ENCODE results near the gene EIPR1. TPM values are rescaled to one million over a fixed set of nuclear protein-coding genes. Genes with fewer than 3 reads are reported as not detected.

EIPR1 gene
- polyA plus RNA-seq, 1 donor from 2014 or later, result 138 TPM

DNA sequence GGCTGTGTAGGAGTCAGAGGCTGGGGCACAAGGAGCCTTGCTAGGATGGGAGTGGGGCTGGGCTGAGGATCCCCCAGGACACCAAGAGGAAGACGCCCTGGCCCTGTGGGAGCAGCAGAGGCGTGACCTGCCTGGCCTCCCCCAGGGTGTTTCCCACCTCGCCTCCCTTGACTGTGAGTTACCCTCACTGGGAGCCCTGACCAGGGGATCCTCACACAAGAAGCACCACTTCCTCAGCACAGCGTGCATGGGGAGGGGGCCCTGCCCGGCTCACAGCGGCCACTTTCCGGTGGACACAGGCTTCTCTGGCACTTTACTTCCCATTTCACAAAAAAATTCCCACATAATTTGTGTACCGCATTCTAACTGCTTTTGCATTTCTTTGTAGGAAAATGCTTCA lies 187.7 kb downstream of the EIPR1 start:
- Histone ChIP-seq H3K9ac (ENCODE audit: low read length) (no peak overlapping the region), H3K9me3 (ENCODE audit: low read length) (no peaks in the 10 kb centered on the region), H3K27me3 (ENCODE audit: insufficient read depth, low read depth, low read length) (no peaks in the 10 kb centered on the region), H3K36me3 (ENCODE audit: insufficient read depth, low read length) (no peaks in the 10 kb centered on the region), H3K4me2 (ENCODE audit: low read length) (no peak overlapping the region), H3K4me3 (ENCODE audit: low read length) (no peak overlapping the region), H3K79me2 (replicated peaks; ENCODE audit: insufficient read depth, low read length) (no peaks in the 10 kb centered on the region), H3K27ac (ENCODE audit: low read length) (no peak overlapping the region), H3K9me2 (ENCODE audit: insufficient read depth, low read length) (no peaks in the 10 kb centered on the region), H4K20me1 (ENCODE audit: insufficient read depth) (no peaks in the 10 kb centered on the region), H2AFZ (ENCODE audit: low read depth, low read length) (no peak overlapping the region), H3F3A (ENCODE audit: insufficient read depth, low read length, poor library complexity, severe bottlenecking) (no peaks in the 10 kb centered on the region)
- no peak for TF ChIP-seq EP300 (conservative IDR thresholded peaks at IDR 0.05; ENCODE audit: poor library complexity, severe bottlenecking)
- no peak for TF ChIP-seq TAF1 (IDR thresholded peaks at IDR 0.05; ENCODE audit: low read depth)
- no peak for TF ChIP-seq REST (IDR thresholded peaks at IDR 0.05; ENCODE audit: borderline replicate concordance)
- no peak for TF ChIP-seq SMC3 (conservative IDR thresholded peaks at IDR 0.05; ENCODE audit: poor library complexity)
- TF ChIP-seq MXI1 (conservative IDR thresholded peaks at IDR 0.05; ENCODE audit: poor library complexity, severe bottlenecking), result no peak
- TF ChIP-seq POLR2AphosphoS5 (IDR thresholded peaks at IDR 0.05), result no peak

GRCh38 chr2:3189076-3189591 lies 188.5 kb downstream of the EIPR1 start:
- Histone ChIP-seq H3K36me3 (ENCODE audit: insufficient read depth, low read length) (no peaks in the 10 kb centered on the region), H3F3A (ENCODE audit: insufficient read depth, low read length, poor library complexity, severe bottlenecking) (no peaks in the 10 kb centered on the region), H4K20me1 (ENCODE audit: insufficient read depth) (no peaks in the 10 kb centered on the region), H3K4me3 (ENCODE audit: low read length) (no peak overlapping the region), H2AFZ (ENCODE audit: low read depth, low read length) (no peak overlapping the region), H3K9ac (ENCODE audit: low read length) (no peak overlapping the region), H3K4me2 (ENCODE audit: low read length) (no peak overlapping the region), H3K27me3 (ENCODE audit: insufficient read depth, low read depth, low read length) (no peaks in the 10 kb centered on the region), H3K9me2 (ENCODE audit: insufficient read depth, low read length) (no peaks in the 10 kb centered on the region), H3K9me3 (ENCODE audit: low read length) (no peaks in the 10 kb centered on the region), H3K27ac (ENCODE audit: low read length) (no peak overlapping the region), H3K79me2 (replicated peaks; ENCODE audit: insufficient read depth, low read length) (no peaks in the 10 kb centered on the region)
- TF ChIP-seq MXI1 (conservative IDR thresholded peaks at IDR 0.05; ENCODE audit: poor library complexity, severe bottlenecking) (no peak), REST (IDR thresholded peaks at IDR 0.05; ENCODE audit: borderline replicate concordance) (no peak), SMC3 (conservative IDR thresholded peaks at IDR 0.05; ENCODE audit: poor library complexity) (no peak), RAD21 (conservative IDR thresholded peaks at IDR 0.05) (no peak), TAF1 (IDR thresholded peaks at IDR 0.05; ENCODE audit: low read depth) (no peak), EP300 (conservative IDR thresholded peaks at IDR 0.05; ENCODE audit: poor library complexity, severe bottlenecking) (no peak)
- TF ChIP-seq, protein P1, sequence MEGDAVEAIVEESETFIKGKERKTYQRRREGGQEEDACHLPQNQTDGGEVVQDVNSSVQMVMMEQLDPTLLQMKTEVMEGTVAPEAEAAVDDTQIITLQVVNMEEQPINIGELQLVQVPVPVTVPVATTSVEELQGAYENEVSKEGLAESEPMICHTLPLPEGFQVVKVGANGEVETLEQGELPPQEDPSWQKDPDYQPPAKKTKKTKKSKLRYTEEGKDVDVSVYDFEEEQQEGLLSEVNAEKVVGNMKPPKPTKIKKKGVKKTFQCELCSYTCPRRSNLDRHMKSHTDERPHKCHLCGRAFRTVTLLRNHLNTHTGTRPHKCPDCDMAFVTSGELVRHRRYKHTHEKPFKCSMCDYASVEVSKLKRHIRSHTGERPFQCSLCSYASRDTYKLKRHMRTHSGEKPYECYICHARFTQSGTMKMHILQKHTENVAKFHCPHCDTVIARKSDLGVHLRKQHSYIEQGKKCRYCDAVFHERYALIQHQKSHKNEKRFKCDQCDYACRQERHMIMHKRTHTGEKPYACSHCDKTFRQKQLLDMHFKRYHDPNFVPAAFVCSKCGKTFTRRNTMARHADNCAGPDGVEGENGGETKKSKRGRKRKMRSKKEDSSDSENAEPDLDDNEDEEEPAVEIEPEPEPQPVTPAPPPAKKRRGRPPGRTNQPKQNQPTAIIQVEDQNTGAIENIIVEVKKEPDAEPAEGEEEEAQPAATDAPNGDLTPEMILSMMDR (IDR thresholded peaks at IDR 0.05; ENCODE audit: poor library complexity, severe bottlenecking), result no peak

Measured in neural cell (in vitro differentiated cells).